Thyroid gland (tissue), 4 donors: ENCODE measurements around the gene SHISA5. TPM values are rescaled to one million over a fixed set of nuclear protein-coding genes. Genes with fewer than 3 reads are reported as not detected.

Experiments used
- DNase-seq, 2 donors: peaks; one replicate each; pipeline ENCODE4 v3.0.0-alpha.2; 2019
- H3K27ac ChIP-seq, 3 donors: fragments of 200-600 bp; sonication (generic); 1 replicate in 2 of 3; 2 replicates in 1 of 3; pipeline ENCODE4 v1.5.1; 2016 to 2019; ENCODE audit warnings: mild to moderate bottlenecking in 1 of 3, moderate library complexity in 1 of 3
- H3K27me3 ChIP-seq: fragments of 200-600 bp; sonication (generic); one replicate; pipeline ENCODE4 v1.5.1; 2019
- H3K36me3 ChIP-seq, 2 donors: fragments of 200-600 bp; sonication (generic); one replicate each; pipeline ENCODE4 v1.5.1; 2016 to 2019
- H3K4me1 ChIP-seq, 2 donors: fragments of 200-600 bp; sonication (generic); one replicate each; pipeline ENCODE4 v1.5.1; 2017 to 2019
- H3K4me3 ChIP-seq, 3 donors: fragments of 200-600 bp; sonication (generic); replicated peaks in 1 of 3; 1 replicate in 2 of 3; 2 replicates in 1 of 3; pipeline ENCODE4 v1.5.1; 2016; ENCODE audit warnings: mild to moderate bottlenecking in 1 of 3
- H3K9me3 ChIP-seq: fragments of 200-600 bp; sonication (generic); one replicate; pipeline ENCODE4 v1.5.1; 2017
- CTCF ChIP-seq, 6 experiments: fragments of 200-600 bp in 3 of 6; fragments of 450-650 bp in 3 of 6; sonication (generic) in 3 of 6; IDR thresholded peaks; one replicate each; pipeline ENCODE4 v1.5.1; 2016 to 2019; ENCODE audit warnings: antibody characterized with exemption in 6 of 6, mild to moderate bottlenecking in 2 of 6, inconsistent platforms in 1 of 6, moderate library complexity in 1 of 6
- POLR2A ChIP-seq, 2 donors: fragments of 450-650 bp; IDR thresholded peaks; one replicate each; pipeline ENCODE4 v1.6.1; 2017; ENCODE audit warnings: antibody characterized with exemption in 2 of 2, mild to moderate bottlenecking in 2 of 2, moderate library complexity in 1 of 2
- WGBS, 2 donors: methylation state at CpG; one replicate each; pipeline ENCODE4 v1.1.5; 2017; 5-methylcytosine and 5-hydroxymethylcytosine counted together
- intact Hi-C: fragments of 100-400 bp; cut with DNase I; formaldehyde crosslinking; loops from one replicate; pipeline ENCODE4 v1.15.1; 2023
- total RNA-seq, 4 donors: library from RNA; depleted of rRNA; stranded (reverse); fragments of >200 nt; gene quantifications; one replicate each; pipeline ENCODE4 v1.2.3, GENCODE V29; 2016

Gene SHISA5
- total RNA-seq, 4 donors from 2014 or later: 100.0 to 120 (median 109) TPM

- intact Hi-C loops: loop anchor here (5.0 kb wide), 1 partner anchor 36 kb away; the partner anchor contains the start of gene SHISA5
- DNase-seq: no peak
- WGBS, 2 donors: 54 to 63% methylated on average over 7 to 10 of the region's 19 CpGs
- H3K4me1 ChIP-seq: peaks cover 20 to 56% of the 10 kb centered on the region in 2 donors
- TF ChIP-seq CTCF (IDR thresholded peaks at IDR 0.05) (no peak), POLR2A (IDR thresholded peaks at IDR 0.05) (no peak)
- H3K4me3 ChIP-seq: peak overlapping the region in 1 of 3 donors; percentile 28
- H3K9me3 ChIP-seq: no peaks in the 10 kb centered on the region
- H3K27me3 ChIP-seq: no peaks in the 10 kb centered on the region
- H3K27ac ChIP-seq: peak overlapping the region; percentile 99 to 100 (median 100)
- H3K36me3 ChIP-seq: peaks cover 13 to 14% of the 10 kb centered on the region in 2 donors
Observed at GRCh38 chr3:48466386-48467109, 37.4 kb downstream of the SHISA5 start.

- 9 to 15% methylated on average over 5 to 11 of the region's 21 CpGs for WGBS, 2 donors
- peak in 1 of 2 donors; percentile 62 for TF ChIP-seq POLR2A (IDR thresholded peaks at IDR 0.05)
- peak in 5 of 6 experiments; percentile 49 to 88 (median 86) for TF ChIP-seq CTCF (IDR thresholded peaks at IDR 0.05)
Observed at GRCh38 chr3:48465531-48466378, 38.2 kb downstream of the SHISA5 start.

GRCh38 chr3:48465237-48465530, 38.8 kb downstream of the SHISA5 start:
- H3K36me3 ChIP-seq: peaks cover 23 to 27% of the 10 kb centered on the region in 2 donors
- intact Hi-C loops: loop anchor here (5.0 kb wide), 1 partner anchor 37 kb away; the partner anchor contains the start of gene SHISA5
- 21 to 24% methylated on average over 5 to 7 of the region's 7 CpGs for WGBS, 2 donors

More at GRCh38 chr3:48465531-48466378, 38.2 kb downstream of the SHISA5 start:
- Histone ChIP-seq H3K9me3 (no peaks in the 10 kb centered on the region), H3K36me3 (peaks cover 17 to 21% of the 10 kb centered on the region in 2 donors), H3K4me1 (peaks cover 20 to 51% of the 10 kb centered on the region in 2 donors), H3K27ac (peak overlapping the region; percentile 99 to 100 (median 100)), H3K27me3 (no peaks in the 10 kb centered on the region), H3K4me3 (peak overlapping the region in 1 of 3 donors; percentile 28)
- intact Hi-C loops: loop anchor here (5.0 kb wide), 1 partner anchor 37 kb away; the partner anchor contains the start of gene SHISA5
- peak; percentile 99 to 100 for DNase-seq

GRCh38 chr3:48464713-48465221, 39.2 kb downstream of the SHISA5 start:
- Histone ChIP-seq H3K9me3 (no peaks in the 10 kb centered on the region), H3K27me3 (no peaks in the 10 kb centered on the region), H3K36me3 (peaks cover 27 to 29% of the 10 kb centered on the region in 2 donors), H3K27ac (peak overlapping the region; percentile 99 to 100 (median 100)), H3K4me1 (peaks cover 20 to 42% of the 10 kb centered on the region in 2 donors), H3K4me3 (no peak overlapping the region)
- DNase-seq: no peak
- intact Hi-C loops: loop anchor here (5.0 kb wide), 2 partner anchors 38 to 83 kb away; partner anchors contain the start of gene SHISA5
- TF ChIP-seq POLR2A (IDR thresholded peaks at IDR 0.05): no peak
- no peak for TF ChIP-seq CTCF (IDR thresholded peaks at IDR 0.05)
- WGBS, 2 donors: 90 to 94% methylated on average over 14 to 17 of the region's 17 CpGs

More at GRCh38 chr3:48465237-48465530, 38.8 kb downstream of the SHISA5 start:
- Histone ChIP-seq H3K27me3 (no peaks in the 10 kb centered on the region), H3K4me3 (no peak overlapping the region), H3K27ac (peak overlapping the region; percentile 99 to 100 (median 100)), H3K4me1 (peaks cover 20 to 46% of the 10 kb centered on the region in 2 donors), H3K9me3 (no peaks in the 10 kb centered on the region)
- no peak for TF ChIP-seq POLR2A (IDR thresholded peaks at IDR 0.05)
- no peak for TF ChIP-seq CTCF (IDR thresholded peaks at IDR 0.05)
- DNase-seq: no peak
